Thoracic aorta (tissue), 2 donors: ENCODE results near the gene DSP. TPM values are rescaled to one million over a fixed set of nuclear protein-coding genes. Genes with fewer than 3 reads are reported as not detected.

ENCODE experiments used
- ATAC-seq: fragments of 150-250 bp; one replicate; pipeline ENCODE4 v1.8.0; 2017; ENCODE audit warnings: low read depth; ENCODE audit not compliant: insufficient number of reproducible peaks, low FRiP score
- DNase-seq: peaks from one replicate; pipeline ENCODE4 v3.0.0-alpha.2; 2020; ENCODE audit warnings: low spot score
- H3K27ac ChIP-seq, 2 donors: fragments of 200-600 bp; sonication (generic); 1 replicate in 1 of 2; 2 replicates in 1 of 2; pipeline ENCODE4 v1.5.1; 2016; ENCODE audit warnings: mild to moderate bottlenecking in 2 of 2, moderate library complexity in 2 of 2
- H3K27me3 ChIP-seq: fragments of 200-600 bp; sonication (generic); replicated peaks from 2 replicates; pipeline ENCODE4 v1.6.0; 2016; ENCODE audit warnings: mild to moderate bottlenecking; ENCODE audit not compliant: insufficient read depth
- H3K36me3 ChIP-seq: fragments of 200-600 bp; sonication (generic); one replicate; pipeline ENCODE4 v1.5.1; 2016
- H3K4me1 ChIP-seq, 2 donors: fragments of 200-600 bp; sonication (generic); 1 replicate in 1 of 2; 2 replicates in 1 of 2; pipeline versions ENCODE4 v1.5.1 to v1.6.0; 2016; ENCODE audit warnings: low read depth in 2 of 2, mild to moderate bottlenecking in 1 of 2; ENCODE audit not compliant: control insufficient read depth in 1 of 2
- H3K4me3 ChIP-seq: fragments of 200-600 bp; sonication (generic); 2 replicates; pipeline ENCODE4 v1.5.1; 2016; ENCODE audit warnings: mild to moderate bottlenecking
- H3K9me3 ChIP-seq: fragments of 200-600 bp; sonication (generic); 2 replicates; pipeline ENCODE4 v1.5.1; 2016
- CTCF ChIP-seq: fragments of 200-600 bp; sonication (generic); IDR thresholded peaks from one replicate; pipeline ENCODE4 v1.5.1; 2019; ENCODE audit warnings: antibody characterized with exemption
- total RNA-seq, 2 donors: library from RNA; depleted of rRNA; stranded (reverse); fragments of >200 nt; gene quantifications; one replicate each; pipeline versions ENCODE4 v1.1.0 to v1.2.3, GENCODE V29; 2016

The DSP gene
- total RNA-seq, 2 donors from 2014 or later, result 5.4 to 6.7 TPM

- H3K27ac ChIP-seq, result no peak overlapping the region
- no peaks in the 10 kb centered on the region for H3K36me3 ChIP-seq
- TF ChIP-seq CTCF, result no peak
- ATAC-seq, result no peak
- no peak for DNase-seq
- no peak overlapping the region for H3K4me3 ChIP-seq
- H3K27me3 ChIP-seq, result no peaks in the 10 kb centered on the region
- no peaks in the 10 kb centered on the region for H3K9me3 ChIP-seq
- no peaks in the 10 kb centered on the region for H3K4me1 ChIP-seq
Observed at GRCh38 chr6:7580927-7581618, 39.6 kb downstream of the DSP start.

GRCh38 chr6:7585287-7585930 is 43.9 kb downstream of the DSP start:
- Histone ChIP-seq H3K27ac (no peak overlapping the region), H3K4me1 (no peaks in the 10 kb centered on the region), H3K27me3 (no peaks in the 10 kb centered on the region), H3K9me3 (no peaks in the 10 kb centered on the region), H3K4me3 (no peak overlapping the region), H3K36me3 (no peaks in the 10 kb centered on the region)
- DNase-seq (no peak), ATAC-seq (no peak)
- no peak for TF ChIP-seq CTCF

GRCh38 chr6:7587631-7588100 is 46.2 kb downstream of the DSP start:
- peaks cover 13% of the 10 kb centered on the region in 2 donors for H3K4me1 ChIP-seq
- H3K36me3 ChIP-seq, result no peaks in the 10 kb centered on the region
- no peak overlapping the region for H3K27ac ChIP-seq
- no peak overlapping the region for H3K4me3 ChIP-seq
- DNase-seq (no peak), ATAC-seq (no peak)
- no peaks in the 10 kb centered on the region for H3K9me3 ChIP-seq
- TF ChIP-seq CTCF, result no peak
- H3K27me3 ChIP-seq, result no peaks in the 10 kb centered on the region

GRCh38 chr6:7588506-7588905 is 47.0 kb downstream of the DSP start:
- Histone ChIP-seq H3K4me3 (no peak overlapping the region), H3K9me3 (no peaks in the 10 kb centered on the region), H3K27ac (no peak overlapping the region), H3K27me3 (no peaks in the 10 kb centered on the region), H3K4me1 (peaks cover 13% of the 10 kb centered on the region in 2 donors), H3K36me3 (no peaks in the 10 kb centered on the region)
- no peak for TF ChIP-seq CTCF
- no peak for ATAC-seq
- no peak for DNase-seq

GRCh38 chr6:7589221-7589620 is 47.8 kb downstream of the DSP start:
- TF ChIP-seq CTCF, result no peak
- no peaks in the 10 kb centered on the region for H3K36me3 ChIP-seq
- H3K27ac ChIP-seq, result peak overlapping the region; percentile 29 to 68
- H3K27me3 ChIP-seq, result no peaks in the 10 kb centered on the region
- ATAC-seq (no peak), DNase-seq (no peak)
- H3K4me1 ChIP-seq, result peaks cover 13% of the 10 kb centered on the region in 2 donors
- peak overlapping the region; percentile 98 for H3K4me3 ChIP-seq
- H3K9me3 ChIP-seq, result no peaks in the 10 kb centered on the region
